ENCODE data around the gene MAF. TPM values are rescaled to one million over a fixed set of nuclear protein-coding genes. Genes with fewer than 3 reads are reported as not detected.

The MAF gene
- total and polyA plus RNA-seq, 2 donors (not counting 1 experiment from before 2014, with no cell fraction given) = 6.6 to 27.7 TPM

GRCh38 chr16:79621027-79621426 is 20.5 kb upstream of the MAF start:
- Histone ChIP-seq H3K27ac (ENCODE audit: insufficient read depth, low read length) (no peak overlapping the region), H2AFZ (ENCODE audit: low read length) (no peak overlapping the region), H3K36me3 (ENCODE audit: control insufficient read depth, insufficient read depth, low read length) (no peaks in the 10 kb centered on the region), H3K4me3 (replicated peaks in 1 of 4; ENCODE audit: control extremely low read depth in 1 of 4, insufficient read depth in 1 of 4, low read depth in 3 of 4, low read length in 4 of 4) (no peak overlapping the region), H3K9me3 (ENCODE audit: control insufficient read depth, insufficient read depth, low read depth, low read length) (no peaks in the 10 kb centered on the region), H4K20me1 (ENCODE audit: control insufficient read depth, extremely low read depth, insufficient read depth, low read length) (no peaks in the 10 kb centered on the region), H3K79me2 (ENCODE audit: control insufficient read depth, insufficient read depth, low read length) (no peaks in the 10 kb centered on the region), H3K9ac (ENCODE audit: insufficient read depth, low read length) (no peak overlapping the region), H3K27me3 (ENCODE audit: control insufficient read depth, insufficient read depth, low read length) (peaks cover 3% of the 10 kb centered on the region), H3K4me2 (ENCODE audit: extremely low read depth, insufficient read depth, low read length) (no peak overlapping the region), H3K4me1 (ENCODE audit: control insufficient read depth, extremely low read depth, insufficient read depth, low read length) (no peaks in the 10 kb centered on the region)
- TF ChIP-seq CTCF (conservative IDR thresholded peaks at IDR 0.05 in 1 of 2, IDR thresholded peaks at IDR 0.05 in 1 of 2; ENCODE audit: low read depth in 1 of 2, low read length in 2 of 2) (no peak), EZH2 (IDR thresholded peaks at IDR 0.05; ENCODE audit: low read length, missing control alignments) (no peak)
- no peak for DNase-seq (ENCODE audit: low read depth in 2 of 2)

- peak in 1 of 2 donors; percentile 20 for DNase-seq (ENCODE audit: low read depth in 2 of 2)
- Histone ChIP-seq H3K9me3 (ENCODE audit: control insufficient read depth, insufficient read depth, low read depth, low read length) (no peaks in the 10 kb centered on the region), H3K36me3 (ENCODE audit: control insufficient read depth, insufficient read depth, low read length) (no peaks in the 10 kb centered on the region), H3K27ac (ENCODE audit: insufficient read depth, low read length) (no peak overlapping the region), H3K4me1 (ENCODE audit: control insufficient read depth, extremely low read depth, insufficient read depth, low read length) (no peaks in the 10 kb centered on the region), H3K4me2 (ENCODE audit: extremely low read depth, insufficient read depth, low read length) (no peak overlapping the region), H3K4me3 (replicated peaks in 1 of 4; ENCODE audit: control extremely low read depth in 1 of 4, insufficient read depth in 1 of 4, low read depth in 3 of 4, low read length in 4 of 4) (no peak overlapping the region), H3K9ac (ENCODE audit: insufficient read depth, low read length) (no peak overlapping the region), H3K79me2 (ENCODE audit: control insufficient read depth, insufficient read depth, low read length) (no peaks in the 10 kb centered on the region), H3K27me3 (ENCODE audit: control insufficient read depth, insufficient read depth, low read length) (peaks cover 3% of the 10 kb centered on the region), H2AFZ (ENCODE audit: low read length) (no peak overlapping the region), H4K20me1 (ENCODE audit: control insufficient read depth, extremely low read depth, insufficient read depth, low read length) (no peaks in the 10 kb centered on the region)
- TF ChIP-seq EZH2 (IDR thresholded peaks at IDR 0.05; ENCODE audit: low read length, missing control alignments) = no peak
- no peak for TF ChIP-seq CTCF (conservative IDR thresholded peaks at IDR 0.05 in 1 of 2, IDR thresholded peaks at IDR 0.05 in 1 of 2; ENCODE audit: low read depth in 1 of 2, low read length in 2 of 2)
These were observed 18.1 kb upstream of the MAF start for GRCh38 chr16:79618692-79619050.

GRCh38 chr16:79618041-79618691 is 17.6 kb upstream of the MAF start:
- Histone ChIP-seq H3K4me2 (ENCODE audit: extremely low read depth, insufficient read depth, low read length) (no peak overlapping the region), H3K36me3 (ENCODE audit: control insufficient read depth, insufficient read depth, low read length) (no peaks in the 10 kb centered on the region), H2AFZ (ENCODE audit: low read length) (no peak overlapping the region), H3K9me3 (ENCODE audit: control insufficient read depth, insufficient read depth, low read depth, low read length) (no peaks in the 10 kb centered on the region), H3K4me1 (ENCODE audit: control insufficient read depth, extremely low read depth, insufficient read depth, low read length) (no peaks in the 10 kb centered on the region), H4K20me1 (ENCODE audit: control insufficient read depth, extremely low read depth, insufficient read depth, low read length) (no peaks in the 10 kb centered on the region), H3K9ac (ENCODE audit: insufficient read depth, low read length) (no peak overlapping the region), H3K27ac (ENCODE audit: insufficient read depth, low read length) (no peak overlapping the region), H3K79me2 (ENCODE audit: control insufficient read depth, insufficient read depth, low read length) (no peaks in the 10 kb centered on the region), H3K27me3 (ENCODE audit: control insufficient read depth, insufficient read depth, low read length) (peaks cover 3% of the 10 kb centered on the region), H3K4me3 (replicated peaks in 1 of 4; ENCODE audit: control extremely low read depth in 1 of 4, insufficient read depth in 1 of 4, low read depth in 3 of 4, low read length in 4 of 4) (no peak overlapping the region)
- TF ChIP-seq EZH2 (IDR thresholded peaks at IDR 0.05; ENCODE audit: low read length, missing control alignments) (no peak), CTCF (conservative IDR thresholded peaks at IDR 0.05 in 1 of 2, IDR thresholded peaks at IDR 0.05 in 1 of 2; ENCODE audit: low read depth in 1 of 2, low read length in 2 of 2) (no peak)
- DNase-seq (ENCODE audit: low read depth in 2 of 2) = no peak
